ENCODE measurements around the gene TMEM221. TPM values are rescaled to one million over a fixed set of nuclear protein-coding genes. Genes with fewer than 3 reads are reported as not detected.

TMEM221 gene
- 0.30 and 0.55 TPM in 2 replicates for total RNA-seq
- long read RNA-seq, result 0 reads

- no peak within 1 kb of the TSS for H3K27ac Mint-ChIP-seq (ENCODE audit: unreplicated experiment)
- H3K36me3 Mint-ChIP-seq (ENCODE audit: unreplicated experiment), result no peaks in the 10 kb centered on the region
- peaks cover 4% of the 10 kb centered on the region for H3K4me1 Mint-ChIP-seq (ENCODE audit: unreplicated experiment)
- peak; percentile 71 for TF ChIP-seq CTCF (IDR thresholded peaks at IDR 0.05)
- peaks cover 17% of the 10 kb centered on the region for H3K27me3 Mint-ChIP-seq (ENCODE audit: unreplicated experiment)
- peak within 1 kb of the TSS; percentile 68 for H3K4me3 Mint-ChIP-seq (ENCODE audit: unreplicated experiment)
- DNase-seq (ENCODE audit: extremely low spot score, unreplicated experiment), result no peak
- H3K9me3 Mint-ChIP-seq (ENCODE audit: unreplicated experiment), result no peaks in the 10 kb centered on the region
Measured at GRCh38 chr19:17448131-17448967, at the start of gene TMEM221. TSS of gene TMEM221 (minus strand) at chr19:17448668. CDS start at chr19:17448462, 206 bp downstream.

- no peak overlapping the region for H3K4me3 Mint-ChIP-seq (ENCODE audit: unreplicated experiment)
- DNase-seq (ENCODE audit: extremely low spot score, unreplicated experiment), result no peak
- no peaks in the 10 kb centered on the region for H3K27me3 Mint-ChIP-seq (ENCODE audit: unreplicated experiment)
- H3K27ac Mint-ChIP-seq (ENCODE audit: unreplicated experiment), result no peak overlapping the region
- H3K36me3 Mint-ChIP-seq (ENCODE audit: unreplicated experiment), result peaks cover 15% of the 10 kb centered on the region
- H3K9me3 Mint-ChIP-seq (ENCODE audit: unreplicated experiment), result no peaks in the 10 kb centered on the region
- H3K4me1 Mint-ChIP-seq (ENCODE audit: unreplicated experiment), result peaks cover 14% of the 10 kb centered on the region
- TF ChIP-seq CTCF (IDR thresholded peaks at IDR 0.05), result no peak
Measured at GRCh38 chr19:17497149-17497798, 48.8 kb upstream of the TMEM221 start.

GRCh38 chr19:17496337-17496997, 48.0 kb upstream of the TMEM221 start:
- TF ChIP-seq CTCF (IDR thresholded peaks at IDR 0.05), result peak; percentile 76
- Mint-ChIP-seq H3K4me3 (ENCODE audit: unreplicated experiment) (no peak overlapping the region), H3K36me3 (ENCODE audit: unreplicated experiment) (peaks cover 15% of the 10 kb centered on the region), H3K9me3 (ENCODE audit: unreplicated experiment) (no peaks in the 10 kb centered on the region), H3K27me3 (ENCODE audit: unreplicated experiment) (no peaks in the 10 kb centered on the region), H3K4me1 (ENCODE audit: unreplicated experiment) (peaks cover 14% of the 10 kb centered on the region), H3K27ac (ENCODE audit: unreplicated experiment) (no peak overlapping the region)
- no peak for DNase-seq (ENCODE audit: extremely low spot score, unreplicated experiment)

- no peaks in the 10 kb centered on the region for H3K9me3 Mint-ChIP-seq (ENCODE audit: unreplicated experiment)
- H3K27me3 Mint-ChIP-seq (ENCODE audit: unreplicated experiment), result no peaks in the 10 kb centered on the region
- no peak for TF ChIP-seq CTCF (IDR thresholded peaks at IDR 0.05)
- H3K4me3 Mint-ChIP-seq (ENCODE audit: unreplicated experiment), result no peak overlapping the region
- no peak overlapping the region for H3K27ac Mint-ChIP-seq (ENCODE audit: unreplicated experiment)
- peaks cover 14% of the 10 kb centered on the region for H3K4me1 Mint-ChIP-seq (ENCODE audit: unreplicated experiment)
- no peak for DNase-seq (ENCODE audit: extremely low spot score, unreplicated experiment)
- H3K36me3 Mint-ChIP-seq (ENCODE audit: unreplicated experiment), result peaks cover 15% of the 10 kb centered on the region
Measured at GRCh38 chr19:17495639-17496296, 47.3 kb upstream of the TMEM221 start.

Data from osteocyte (in vitro differentiated cells).